Upper lobe of right lung (tissue), 1 donor: ENCODE results near the gene CLIC5. TPM values are rescaled to one million over a fixed set of nuclear protein-coding genes. Genes with fewer than 3 reads are reported as not detected.

ENCODE experiments used
- ATAC-seq: fragments of 200-7000 bp; cut with Tn5 transposase; one replicate; pipeline ENCODE4 v1.9.1; 2020; ENCODE audit warnings: mild to moderate bottlenecking, moderate library complexity
- DNase-seq: peaks from one replicate; pipeline ENCODE4 v3.0.0-alpha.2; 2020
- H3K27ac ChIP-seq: fragments of 200-600 bp; one replicate; pipeline ENCODE4 v1.8.0; 2022
- H3K27me3 ChIP-seq: fragments of 200-600 bp; one replicate; pipeline ENCODE4 v1.8.0; 2022; ENCODE audit warnings: mild to moderate bottlenecking
- H3K36me3 ChIP-seq: fragments of 200-600 bp; one replicate; pipeline ENCODE4 v1.8.0; 2022
- H3K4me1 ChIP-seq: fragments of 200-600 bp; one replicate; pipeline ENCODE4 v1.8.0; 2022
- H3K4me3 ChIP-seq: fragments of 200-600 bp; one replicate; pipeline ENCODE4 v1.8.0; 2022; ENCODE audit warnings: mild to moderate bottlenecking
- H3K9me3 ChIP-seq: fragments of 200-600 bp; one replicate; pipeline ENCODE4 v1.8.0; 2022
- CTCF ChIP-seq: fragments of 200-600 bp; IDR thresholded peaks from one replicate; pipeline ENCODE4 v1.8.0; 2022; ENCODE audit warnings: antibody characterized with exemption
- intact Hi-C: fragments of 100-400 bp; cut with DNase I; formaldehyde crosslinking; loops from one replicate; pipeline ENCODE4 v1.11.0; 2022
- total RNA-seq: library from RNA; stranded (reverse); fragmentation: NEBNext Ultra II Directional; extraction: Animal tissue kit (Norgen Biotek cat#: 25700); gene quantifications from one replicate; pipeline ENCODE4 v1.2.1, GENCODE V29; 2021
- donor health status: DM: no; HTN: yes; CAD: no; lungs with severe emphysema.

The CLIC5 gene
- total RNA-seq, 1 donor from 2014 or later = 131 TPM

GRCh38 chr6:46052479-46052878 lies 36.8 kb upstream of the CLIC5 start:
- Histone ChIP-seq H3K9me3 (no peaks in the 10 kb centered on the region), H3K27me3 (no peaks in the 10 kb centered on the region), H3K36me3 (no peaks in the 10 kb centered on the region), H3K4me1 (peaks cover 27% of the 10 kb centered on the region), H3K27ac (peak overlapping the region; percentile 65), H3K4me3 (no peak overlapping the region)
- no peak for DNase-seq
- intact Hi-C loops = no loop called here
- no peak for TF ChIP-seq CTCF
- no peak for ATAC-seq

- TF ChIP-seq CTCF = no peak
- DNase-seq (no peak), ATAC-seq (peak; percentile 42)
- intact Hi-C loops = no loop called here
- peaks cover 27% of the 10 kb centered on the region for H3K4me1 ChIP-seq
- H3K27me3 ChIP-seq = no peaks in the 10 kb centered on the region
- H3K27ac ChIP-seq = peak overlapping the region; percentile 65
- no peak overlapping the region for H3K4me3 ChIP-seq
- no peaks in the 10 kb centered on the region for H3K9me3 ChIP-seq
- no peaks in the 10 kb centered on the region for H3K36me3 ChIP-seq
Observed at GRCh38 chr6:46051962-46052361, 36.3 kb upstream of the CLIC5 start.

GRCh38 chr6:46050845-46051405 lies 35.3 kb upstream of the CLIC5 start:
- Histone ChIP-seq H3K27ac (no peak overlapping the region), H3K4me3 (no peak overlapping the region), H3K36me3 (no peaks in the 10 kb centered on the region), H3K4me1 (peaks cover 27% of the 10 kb centered on the region), H3K27me3 (no peaks in the 10 kb centered on the region), H3K9me3 (no peaks in the 10 kb centered on the region)
- no peak for DNase-seq
- intact Hi-C loops = no loop called here
- no peak for ATAC-seq
- no peak for TF ChIP-seq CTCF

- DNase-seq (no peak), ATAC-seq (no peak)
- no peaks in the 10 kb centered on the region for H3K36me3 ChIP-seq
- no peak for TF ChIP-seq CTCF
- H3K9me3 ChIP-seq = no peaks in the 10 kb centered on the region
- no peak overlapping the region for H3K4me3 ChIP-seq
- intact Hi-C loops = no loop called here
- no peaks in the 10 kb centered on the region for H3K27me3 ChIP-seq
- no peak overlapping the region for H3K27ac ChIP-seq
- peaks cover 36% of the 10 kb centered on the region for H3K4me1 ChIP-seq
Observed at GRCh38 chr6:46048646-46049297, 33.1 kb upstream of the CLIC5 start.

GRCh38 chr6:46046558-46047174 lies 31.0 kb upstream of the CLIC5 start:
- H3K4me3 ChIP-seq = no peak overlapping the region
- peaks cover 17% of the 10 kb centered on the region for H3K4me1 ChIP-seq
- H3K9me3 ChIP-seq = no peaks in the 10 kb centered on the region
- H3K27ac ChIP-seq = no peak overlapping the region
- H3K36me3 ChIP-seq = no peaks in the 10 kb centered on the region
- DNase-seq (no peak), ATAC-seq (no peak)
- intact Hi-C loops = no loop called here
- no peaks in the 10 kb centered on the region for H3K27me3 ChIP-seq
- no peak for TF ChIP-seq CTCF
